GM18526 (cell line): ENCODE data around the gene FREM1.

Experiments used
- POLR2A ChIP-seq: IDR thresholded peaks from 3 replicates; pipeline ENCODE4 v1.6.1; 2011; ENCODE audit not compliant: insufficient read length; ENCODE audit errors: extremely low read depth

Gene FREM1

GRCh38 chr9:14909961-14910805 is at the start of gene FREM1:
Gene FREM1, minus strand, starts transcription at chr9:14910428. Its CDS starts 41,451 bp downstream, at chr9:14868977.
- TF ChIP-seq POLR2A = no peak

- no peak for TF ChIP-seq POLR2A
These were observed 48.8 kb upstream of the FREM1 start for GRCh38 chr9:14958989-14959388.

- no peak for TF ChIP-seq POLR2A
These were observed 46.9 kb upstream of the FREM1 start for GRCh38 chr9:14957109-14957508.

- no peak for TF ChIP-seq POLR2A
These were observed 46.0 kb upstream of the FREM1 start for GRCh38 chr9:14956208-14956607.

GRCh38 chr9:14945351-14945750 is 35.1 kb upstream of the FREM1 start:
- TF ChIP-seq POLR2A = no peak

- TF ChIP-seq POLR2A = no peak
These were observed 31.5 kb upstream of the FREM1 start for GRCh38 chr9:14941501-14942405.

GRCh38 chr9:14939378-14939777 is 29.1 kb upstream of the FREM1 start:
- no peak for TF ChIP-seq POLR2A

- no peak for TF ChIP-seq POLR2A
These were observed 27.0 kb upstream of the FREM1 start for GRCh38 chr9:14937216-14937615.

- TF ChIP-seq POLR2A = no peak
These were observed 26.3 kb upstream of the FREM1 start for GRCh38 chr9:14936491-14936890.

GRCh38 chr9:14935964-14936363 is 25.7 kb upstream of the FREM1 start:
- no peak for TF ChIP-seq POLR2A

- TF ChIP-seq POLR2A = no peak
These were observed 25.0 kb upstream of the FREM1 start for GRCh38 chr9:14935106-14935751.

- TF ChIP-seq POLR2A = no peak
These were observed 22.4 kb upstream of the FREM1 start for GRCh38 chr9:14932641-14933040.

GRCh38 chr9:14932231-14932630 is 22.0 kb upstream of the FREM1 start:
- TF ChIP-seq POLR2A = no peak

GRCh38 chr9:14926941-14927624 is 16.9 kb upstream of the FREM1 start:
- no peak for TF ChIP-seq POLR2A
